K562 (cell line): ENCODE results near the gene EGFL7. TPM values are rescaled to one million over a fixed set of nuclear protein-coding genes. Genes with fewer than 3 reads are reported as not detected.
A peak's percentile ranks its signal among the peaks of the same experiment; 100 is the strongest.

Experiments used
- CREM ChIP-seq: IDR thresholded peaks from 2 replicates; pipeline ENCODE4 v1.6.1; 2014; ENCODE audit warnings: antibody characterized with exemption, low read depth
- ETV1 ChIP-seq: fragments of 450-650 bp; conservative IDR thresholded peaks from 2 replicates; pipeline ENCODE4 v1.6.1; 2016; ENCODE audit warnings: missing genetic modification characterization, control low read depth, low read depth, missing compliant biosample characterization
- HDAC6 ChIP-seq: IDR thresholded peaks from 2 replicates; pipeline ENCODE4 v1.6.1; 2012; ENCODE audit warnings: low read depth, mild to moderate bottlenecking, control low read depth, inconsistent platforms, low read length, moderate library complexity
- PHB ChIP-seq: fragments of 250-450 bp; sonication (Bioruptor Pico); IDR thresholded peaks from 2 replicates; pipeline ENCODE4 v1.5.0; 2021
- POLR2B ChIP-seq: fragments of 450-650 bp; IDR thresholded peaks from 2 replicates; pipeline ENCODE4 v1.6.1; 2018; ENCODE audit warnings: low read depth; ENCODE audit not compliant: partially characterized antibody
- RAD21 ChIP-seq, 2 experiments: fragments of 250-450 bp in 1 of 2; fragments of 450-650 bp in 1 of 2; sonication (Bioruptor Pico) in 1 of 2; formaldehyde crosslinking in 1 of 2; IDR thresholded peaks in 1 of 2; conservative IDR thresholded peaks in 1 of 2; 2 replicates each; pipeline versions ENCODE4 v1.4.0 to v1.8.0; 2020 to 2022; ENCODE audit warnings: mild to moderate bottlenecking in 2 of 2, moderate library complexity in 1 of 2
- SIN3A ChIP-seq, 2 experiments: fragments of 150-350 bp in 1 of 2; IDR thresholded peaks; 2 replicates each; pipeline ENCODE4 v1.6.1; 2011 to 2016; ENCODE audit warnings: borderline replicate concordance in 2 of 2, low read depth in 2 of 2, low read length in 2 of 2, mild to moderate bottlenecking in 2 of 2, moderate library complexity in 2 of 2; ENCODE audit not compliant: control insufficient read depth in 1 of 2
- SLC30A9 ChIP-seq: fragments of 250-450 bp; sonication (Bioruptor Pico); IDR thresholded peaks from 2 replicates; pipeline ENCODE4 v1.8.0; 2022; ENCODE audit warnings: mild to moderate bottlenecking, moderate library complexity
- ZFP36 ChIP-seq: fragments of 150-350 bp; IDR thresholded peaks from 2 replicates; pipeline ENCODE4 v1.6.1; 2018; ENCODE audit warnings: low read length, low read depth; ENCODE audit not compliant: partially characterized antibody
- ZNF561 ChIP-seq: fragments of 450-650 bp; formaldehyde crosslinking; conservative IDR thresholded peaks from 2 replicates; pipeline ENCODE4 v1.4.0; 2020; ENCODE audit warnings: mild to moderate bottlenecking, moderate library complexity
- ZNF589 ChIP-seq: fragments of 200-800 bp; sonication (Bioruptor generic); IDR thresholded peaks from 2 replicates; pipeline ENCODE4 v1.6.1; 2016; ENCODE audit warnings: low read depth, missing genetic modification characterization, missing compliant biosample characterization
- ZNF699 ChIP-seq: fragments of 250-450 bp; sonication (Bioruptor Pico); IDR thresholded peaks from 2 replicates; pipeline ENCODE4 v1.8.0; 2021; ENCODE audit warnings: mild to moderate bottlenecking, moderate library complexity; ENCODE audit not compliant: insufficient replicate concordance
- ZNF766 ChIP-seq: fragments of 200-800 bp; sonication (Bioruptor generic); conservative IDR thresholded peaks from 2 replicates; pipeline ENCODE4 v1.6.1; 2016; ENCODE audit warnings: missing genetic modification characterization, missing compliant biosample characterization
- polyA plus RNA-seq, 8 experiments: library from polyadenylated mRNA; depleted of rRNA in 4 of 8; stranded (reverse) in 5 of 8; unstranded in 3 of 8; fragments of >200 nt; fragmentation: Nextera tagmentation in 2 of 8; fragmentation: Illumina TruSeq in 1 of 8; extraction: Ambion mirVana in 2 of 8; extraction: Trizol in 1 of 8; gene quantifications; 2 replicates each; pipeline versions ENCODE4 v1.2.1 to v1.2.3, GENCODE V29; 2011 to 2014; ENCODE audit warnings: inconsistent platforms in 1 of 8, missing spikeins in 1 of 8
- total RNA-seq, 7 experiments: library from RNA; depleted of rRNA in 6 of 7; stranded (reverse); fragments of >200 nt in 6 of 7; fragmentation: Illumina TruSeq in 2 of 7; extraction: Trizol in 2 of 7; gene quantifications; 2 replicates each; pipeline versions ENCODE4 v1.2.1 to v1.2.3, GENCODE V29; 2011 to 2021; ENCODE audit warnings: low replicate concordance in 1 of 7
- TF ChIP-seq, protein P1 (sequence below), 2 experiments: fragments of 450-650 bp in 1 of 2; sonication (generic) in 1 of 2; formaldehyde crosslinking in 1 of 2; IDR thresholded peaks; 2 replicates each; pipeline versions ENCODE4 v1.7.1 to v1.9.0; 2016 to 2022; ENCODE audit warnings: inconsistent platforms in 1 of 2, mild to moderate bottlenecking in 1 of 2, missing genetic modification reagents in 1 of 2
- TF ChIP-seq, protein P2 (sequence below), 2 experiments: IDR thresholded peaks; 2 replicates each; pipeline ENCODE4 v1.6.1; 2011; ENCODE audit warnings: borderline replicate concordance in 1 of 2, control low read depth in 1 of 2, low read depth in 1 of 2, low read length in 1 of 2, mild to moderate bottlenecking in 1 of 2, mixed read lengths in 1 of 2, moderate library complexity in 1 of 2; ENCODE audit not compliant: insufficient read depth in 1 of 2, insufficient read length in 1 of 2, poor library complexity in 1 of 2, severe bottlenecking in 1 of 2; ENCODE audit errors: extremely low read depth in 1 of 2

Gene EGFL7
- total and polyA plus RNA-seq, 9 of the 15 experiments (the other 6 are each of a cell fraction or from before 2014, with no cell fraction given), result 1.5 to 286 (median 55.5) TPM

DNA sequence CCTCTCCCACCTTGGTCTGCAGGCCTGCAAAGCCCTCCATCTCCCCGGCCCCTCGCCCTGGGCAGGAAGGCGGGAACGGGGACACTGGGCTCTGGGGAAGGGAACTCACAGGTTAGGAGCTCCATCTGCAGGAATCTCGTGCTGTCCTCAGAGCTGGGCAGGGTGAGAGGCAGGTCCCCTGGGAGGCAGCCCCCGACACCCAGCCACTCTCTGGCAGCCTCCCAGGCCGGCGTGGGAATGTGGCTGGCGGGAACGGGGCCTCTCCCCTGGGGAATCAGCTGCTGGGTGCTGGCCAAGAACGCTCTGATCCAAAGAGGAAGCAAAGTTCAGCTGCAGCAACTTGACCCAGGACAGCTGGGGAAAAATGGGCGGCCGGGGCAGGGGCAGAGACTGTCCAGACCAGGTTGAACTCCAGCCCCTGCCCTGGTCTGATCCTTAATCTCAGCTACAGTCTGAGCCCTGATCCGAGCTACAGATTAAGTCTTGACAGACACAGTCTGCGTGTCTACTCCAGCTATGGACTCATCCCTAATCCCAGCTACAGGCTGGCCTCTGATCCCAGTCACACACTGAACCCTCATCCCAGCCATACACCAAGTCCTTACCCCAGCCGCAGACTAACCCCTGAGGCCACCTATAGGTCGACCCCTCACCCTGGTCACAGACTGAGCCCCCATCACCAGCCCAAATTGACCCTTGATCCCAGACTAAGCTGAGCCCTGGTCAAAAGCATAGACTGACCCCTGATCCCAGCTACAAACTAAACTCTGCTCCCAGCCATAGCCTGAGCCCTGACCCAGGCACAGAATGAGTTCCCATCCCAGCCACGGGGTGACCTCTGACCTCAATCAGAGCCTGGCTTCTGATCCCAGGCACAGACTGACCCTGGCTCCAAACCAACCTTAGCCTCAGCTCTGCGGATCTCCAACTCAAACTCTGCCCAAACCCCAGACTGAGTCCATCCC is 37.3 kb upstream of the EGFL7 start (continued):
- TF ChIP-seq HDAC6, result no peak
- no peak for TF ChIP-seq ZNF589
- TF ChIP-seq ZFP36, result no peak
- no peak for TF ChIP-seq PHB (CRISPR knock-in tag)
- TF ChIP-seq ZNF766 (CRISPR knock-in tag), result no peak
- TF ChIP-seq, protein P1, sequence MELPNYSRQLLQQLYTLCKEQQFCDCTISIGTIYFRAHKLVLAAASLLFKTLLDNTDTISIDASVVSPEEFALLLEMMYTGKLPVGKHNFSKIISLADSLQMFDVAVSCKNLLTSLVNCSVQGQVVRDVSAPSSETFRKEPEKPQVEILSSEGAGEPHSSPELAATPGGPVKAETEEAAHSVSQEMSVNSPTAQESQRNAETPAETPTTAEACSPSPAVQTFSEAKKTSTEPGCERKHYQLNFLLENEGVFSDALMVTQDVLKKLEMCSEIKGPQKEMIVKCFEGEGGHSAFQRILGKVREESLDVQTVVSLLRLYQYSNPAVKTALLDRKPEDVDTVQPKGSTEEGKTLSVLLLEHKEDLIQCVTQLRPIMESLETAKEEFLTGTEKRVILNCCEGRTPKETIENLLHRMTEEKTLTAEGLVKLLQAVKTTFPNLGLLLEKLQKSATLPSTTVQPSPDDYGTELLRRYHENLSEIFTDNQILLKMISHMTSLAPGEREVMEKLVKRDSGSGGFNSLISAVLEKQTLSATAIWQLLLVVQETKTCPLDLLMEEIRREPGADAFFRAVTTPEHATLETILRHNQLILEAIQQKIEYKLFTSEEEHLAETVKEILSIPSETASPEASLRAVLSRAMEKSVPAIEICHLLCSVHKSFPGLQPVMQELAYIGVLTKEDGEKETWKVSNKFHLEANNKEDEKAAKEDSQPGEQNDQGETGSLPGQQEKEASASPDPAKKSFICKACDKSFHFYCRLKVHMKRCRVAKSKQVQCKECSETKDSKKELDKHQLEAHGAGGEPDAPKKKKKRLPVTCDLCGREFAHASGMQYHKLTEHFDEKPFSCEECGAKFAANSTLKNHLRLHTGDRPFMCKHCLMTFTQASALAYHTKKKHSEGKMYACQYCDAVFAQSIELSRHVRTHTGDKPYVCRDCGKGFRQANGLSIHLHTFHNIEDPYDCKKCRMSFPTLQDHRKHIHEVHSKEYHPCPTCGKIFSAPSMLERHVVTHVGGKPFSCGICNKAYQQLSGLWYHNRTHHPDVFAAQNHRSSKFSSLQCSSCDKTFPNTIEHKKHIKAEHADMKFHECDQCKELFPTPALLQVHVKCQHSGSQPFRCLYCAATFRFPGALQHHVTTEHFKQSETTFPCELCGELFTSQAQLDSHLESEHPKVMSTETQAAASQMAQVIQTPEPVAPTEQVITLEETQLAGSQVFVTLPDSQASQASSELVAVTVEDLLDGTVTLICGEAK (IDR thresholded peaks at IDR 0.05), result no peak
- TF ChIP-seq, protein P1 (CRISPR knock-in tag; IDR thresholded peaks at IDR 0.05), result no peak
- no peak for TF ChIP-seq ZNF561 (CRISPR knock-in tag)
- TF ChIP-seq SLC30A9, result no peak
- no peak for TF ChIP-seq CREM
- TF ChIP-seq, protein P2, sequence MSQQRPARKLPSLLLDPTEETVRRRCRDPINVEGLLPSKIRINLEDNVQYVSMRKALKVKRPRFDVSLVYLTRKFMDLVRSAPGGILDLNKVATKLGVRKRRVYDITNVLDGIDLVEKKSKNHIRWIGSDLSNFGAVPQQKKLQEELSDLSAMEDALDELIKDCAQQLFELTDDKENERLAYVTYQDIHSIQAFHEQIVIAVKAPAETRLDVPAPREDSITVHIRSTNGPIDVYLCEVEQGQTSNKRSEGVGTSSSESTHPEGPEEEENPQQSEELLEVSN (IDR thresholded peaks at IDR 0.05; ENCODE audit: borderline replicate concordance in 1 of 2, extremely low read depth in 1 of 2, insufficient read depth in 1 of 2, insufficient read length in 1 of 2, low read depth in 1 of 2, low read length in 1 of 2, poor library complexity in 1 of 2, severe bottlenecking in 1 of 2), result peak in 1 of 2 experiments; percentile 11
- TF ChIP-seq ZNF699 (CRISPR knock-in tag), result no peak
- peak; percentile 73 to 88 for TF ChIP-seq RAD21 (CRISPR knock-in tag; conservative IDR thresholded peaks at IDR 0.05 in 1 of 2, IDR thresholded peaks at IDR 0.05 in 1 of 2)
- TF ChIP-seq POLR2B, result no peak
- no peak for TF ChIP-seq ETV1 (tag)
- no peak for TF ChIP-seq SIN3A (IDR thresholded peaks at IDR 0.05; ENCODE audit: borderline replicate concordance in 2 of 2, control insufficient read depth in 1 of 2, low read depth in 2 of 2, low read length in 2 of 2)
